ENCODE results near the gene XAGE3. TPM values are rescaled to one million over a fixed set of nuclear protein-coding genes. Genes with fewer than 3 reads are reported as not detected.
"Not testable (repeated sequence)": the region's sequence is repeated elsewhere in the genome, so short reads cannot be mapped to it uniquely, and the experiment has no call there.

The XAGE3 gene
- total RNA-seq, 1 experiment from 2014 or later, result not detected

DNA sequence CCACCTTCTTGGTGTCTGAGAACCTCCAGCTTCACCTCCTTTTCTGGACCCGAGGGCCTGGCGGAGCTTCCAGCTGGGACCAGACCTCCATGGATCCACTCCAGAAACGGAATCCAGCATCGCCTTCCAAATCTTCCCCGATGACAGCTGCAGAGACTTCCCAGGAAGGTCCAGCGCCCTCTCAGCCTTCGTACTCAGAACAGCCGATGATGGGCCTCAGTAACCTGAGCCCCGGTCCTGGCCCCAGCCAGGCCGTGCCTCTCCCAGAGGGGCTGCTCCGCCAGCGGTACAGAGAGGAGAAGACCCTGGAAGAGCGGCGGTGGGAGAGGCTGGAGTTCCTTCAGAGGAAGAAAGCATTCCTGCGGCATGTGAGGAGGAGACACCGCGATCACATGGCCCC, 39.3 kb upstream of the XAGE3 start:
- H3K4me3 ChIP-seq (ENCODE audit: low read length); H3K36me3 ChIP-seq (ENCODE audit: low read depth, low read length); H3K9me3 ChIP-seq (ENCODE audit: low read length); H4K20me1 ChIP-seq (ENCODE audit: low read length); ATAC-seq; DNase-seq; H3K4me2 ChIP-seq (ENCODE audit: low read length); BruUV-seq (replicated peaks); H3F3A ChIP-seq (ENCODE audit: low read length, unreplicated experiment); H3K4me1 ChIP-seq (ENCODE audit: insufficient read depth, low read length); CTCF ChIA-PET; intact Hi-C loops (cut with micrococcal nuclease); H3K27me3 ChIP-seq (ENCODE audit: low read length); H3K9me2 ChIP-seq (replicated peaks; ENCODE audit: low read length); H3K9ac ChIP-seq (ENCODE audit: low read length); H3K27ac ChIP-seq (ENCODE audit: low read length); H3K79me2 ChIP-seq (ENCODE audit: low read length); H2AFZ ChIP-seq (ENCODE audit: low read length); POLR2A ChIA-PET (ENCODE audit: unreplicated experiment): not testable (repeated sequence)

DNA sequence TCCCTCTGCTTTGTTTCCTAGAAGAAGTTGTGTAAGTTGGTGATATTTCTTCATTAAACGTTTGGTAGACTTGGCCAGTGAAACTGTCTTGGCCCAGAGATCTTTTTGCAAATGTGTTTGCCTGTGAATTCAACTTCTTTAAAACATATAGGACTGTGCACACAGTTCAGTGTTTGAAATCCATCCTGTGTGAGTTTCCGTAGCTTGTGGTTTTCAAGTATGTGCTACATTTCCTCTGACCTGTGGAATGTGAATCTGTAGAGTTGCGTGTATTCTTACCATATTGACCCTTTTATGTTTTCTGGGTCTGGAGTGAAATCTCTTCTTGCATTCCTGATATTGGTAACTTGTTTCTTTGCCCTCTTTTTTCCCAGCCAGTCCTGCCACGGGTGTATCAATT, 38.2 kb upstream of the XAGE3 start:
- H3K27ac ChIP-seq (ENCODE audit: low read length); DNase-seq; ATAC-seq; H3K4me3 ChIP-seq (ENCODE audit: low read length); H3K9ac ChIP-seq (ENCODE audit: low read length); intact Hi-C loops (cut with micrococcal nuclease); H3K27me3 ChIP-seq (ENCODE audit: low read length); H3K4me2 ChIP-seq (ENCODE audit: low read length); H4K20me1 ChIP-seq (ENCODE audit: low read length); BruUV-seq (replicated peaks); H3K79me2 ChIP-seq (ENCODE audit: low read length); H2AFZ ChIP-seq (ENCODE audit: low read length); CTCF ChIA-PET; H3K9me2 ChIP-seq (replicated peaks; ENCODE audit: low read length); POLR2A ChIA-PET (ENCODE audit: unreplicated experiment); H3K4me1 ChIP-seq (ENCODE audit: insufficient read depth, low read length); H3K36me3 ChIP-seq (ENCODE audit: low read depth, low read length); H3F3A ChIP-seq (ENCODE audit: low read length, unreplicated experiment); H3K9me3 ChIP-seq (ENCODE audit: low read length): not testable (repeated sequence)

DNA sequence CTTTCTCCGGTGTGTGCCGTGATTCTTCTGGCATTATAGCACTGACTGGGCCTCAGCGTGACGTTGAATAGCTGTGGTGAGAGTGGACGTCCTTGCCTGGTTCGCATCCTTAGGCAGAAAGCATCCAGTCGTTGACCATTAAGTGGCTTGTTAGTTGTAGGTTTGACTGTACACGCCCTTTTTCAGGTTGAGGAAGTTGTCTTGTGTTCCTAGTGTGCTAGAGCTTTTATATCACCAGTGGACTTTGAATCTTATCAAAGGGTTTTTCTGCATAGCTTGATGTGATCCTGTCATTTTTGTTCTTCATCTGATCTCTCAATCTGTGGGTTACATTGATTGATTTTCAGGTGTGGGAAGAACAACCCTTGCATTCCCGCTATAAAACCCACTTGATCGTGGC, 37.6 kb upstream of the XAGE3 start:
- H3K36me3 ChIP-seq (ENCODE audit: low read depth, low read length); H3F3A ChIP-seq (ENCODE audit: low read length, unreplicated experiment); H3K4me2 ChIP-seq (ENCODE audit: low read length); H3K4me1 ChIP-seq (ENCODE audit: insufficient read depth, low read length); intact Hi-C loops (cut with micrococcal nuclease); H3K79me2 ChIP-seq (ENCODE audit: low read length); ATAC-seq; CTCF ChIA-PET; POLR2A ChIA-PET (ENCODE audit: unreplicated experiment); BruUV-seq (replicated peaks); H2AFZ ChIP-seq (ENCODE audit: low read length); DNase-seq; H3K9me2 ChIP-seq (replicated peaks; ENCODE audit: low read length); H3K9ac ChIP-seq (ENCODE audit: low read length); H3K4me3 ChIP-seq (ENCODE audit: low read length); H3K27me3 ChIP-seq (ENCODE audit: low read length); H4K20me1 ChIP-seq (ENCODE audit: low read length); H3K27ac ChIP-seq (ENCODE audit: low read length); H3K9me3 ChIP-seq (ENCODE audit: low read length): not testable (repeated sequence)

DNA sequence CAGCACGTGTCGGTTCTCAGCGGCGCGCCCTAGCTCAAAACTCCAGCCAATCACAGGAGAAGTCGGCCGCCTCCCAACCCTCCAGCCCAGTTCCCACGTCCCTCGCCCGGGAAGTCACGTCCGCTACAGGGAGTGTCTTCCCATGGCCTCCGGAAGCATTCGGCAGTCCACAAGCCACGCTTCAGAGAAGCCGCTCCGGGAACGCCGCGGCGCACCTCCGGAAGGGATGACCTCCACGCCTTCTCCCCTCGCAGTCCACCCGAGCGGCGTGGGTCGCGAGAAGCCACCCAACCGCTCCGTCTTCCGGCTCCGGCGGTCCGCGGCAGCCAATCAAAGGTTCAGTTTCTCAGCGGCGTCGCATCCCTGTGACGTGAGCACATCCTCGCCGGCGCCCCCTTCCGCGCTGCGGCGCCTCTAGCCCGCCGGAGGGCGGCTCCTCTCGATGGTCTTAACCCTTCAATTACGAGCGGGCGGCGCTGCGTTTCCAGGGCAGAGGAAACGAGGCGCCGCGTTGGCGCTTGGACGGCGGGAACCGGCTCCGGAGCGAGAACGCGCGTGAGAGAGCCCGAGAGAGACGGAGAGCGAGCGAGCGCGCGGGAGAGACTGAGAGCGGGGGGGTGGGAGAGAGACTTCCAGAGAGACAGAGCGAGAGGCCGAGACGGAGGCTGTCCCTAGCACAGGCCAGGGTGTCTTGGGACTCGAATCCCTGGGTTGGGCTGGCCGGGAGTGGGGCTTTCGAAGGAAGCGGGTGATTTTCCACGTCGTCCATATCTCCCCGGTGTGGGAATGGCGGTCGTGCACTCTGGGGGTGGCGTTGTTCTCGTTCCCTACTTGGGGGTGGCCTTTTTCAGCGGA, 29.2 kb upstream of the XAGE3 start, which contains the start of gene FAM156B:
Gene FAM156B, plus strand, starts transcription at position 476 of the 855 bp plus-strand sequence. CDS start 9,896 bp downstream, outside the sequence.
- POLR2A ChIA-PET (ENCODE audit: unreplicated experiment); H3K4me1 ChIP-seq (ENCODE audit: insufficient read depth, low read length); H3K4me2 ChIP-seq (ENCODE audit: low read length); H3K9me2 ChIP-seq (replicated peaks; ENCODE audit: low read length); DNase-seq; H3K9me3 ChIP-seq (ENCODE audit: low read length); H3K27me3 ChIP-seq (ENCODE audit: low read length); H3K36me3 ChIP-seq (ENCODE audit: low read depth, low read length); H3K27ac ChIP-seq (ENCODE audit: low read length); CTCF ChIA-PET; H3F3A ChIP-seq (ENCODE audit: low read length, unreplicated experiment); H4K20me1 ChIP-seq (ENCODE audit: low read length); H3K9ac ChIP-seq (ENCODE audit: low read length); H3K79me2 ChIP-seq (ENCODE audit: low read length); H2AFZ ChIP-seq (ENCODE audit: low read length); intact Hi-C loops (cut with micrococcal nuclease); H3K4me3 ChIP-seq (ENCODE audit: low read length): not testable (repeated sequence)
- ATAC-seq, result peak; percentile 83
- TSS peak; percentile 58 for BruUV-seq (replicated peaks)

DNA sequence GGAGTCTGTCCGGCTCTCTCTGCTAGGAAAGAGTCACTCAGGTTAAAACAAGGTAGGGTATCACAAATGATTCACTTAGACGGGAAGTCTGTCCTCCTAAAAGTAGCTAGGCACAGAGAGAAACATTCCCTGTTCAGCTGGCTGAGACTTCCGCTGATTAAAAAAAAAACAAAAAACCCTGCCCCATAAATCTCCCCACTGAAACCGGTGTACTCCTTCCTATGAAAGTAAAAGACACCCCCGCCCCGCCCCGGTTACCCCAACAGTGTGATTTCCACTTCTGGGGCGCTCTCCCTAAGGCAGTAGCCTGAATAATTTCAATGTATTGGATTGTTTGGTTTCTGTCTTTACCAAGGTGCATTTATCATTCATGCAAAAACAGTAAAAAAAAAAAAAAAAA, 28.6 kb upstream of the XAGE3 start:
- H3K36me3 ChIP-seq (ENCODE audit: low read depth, low read length); H2AFZ ChIP-seq (ENCODE audit: low read length); H3K79me2 ChIP-seq (ENCODE audit: low read length); DNase-seq; ATAC-seq; CTCF ChIA-PET; BruUV-seq (replicated peaks); H3F3A ChIP-seq (ENCODE audit: low read length, unreplicated experiment); H3K4me1 ChIP-seq (ENCODE audit: insufficient read depth, low read length); H3K9me3 ChIP-seq (ENCODE audit: low read length); intact Hi-C loops (cut with micrococcal nuclease); H3K4me3 ChIP-seq (ENCODE audit: low read length); POLR2A ChIA-PET (ENCODE audit: unreplicated experiment); H3K27me3 ChIP-seq (ENCODE audit: low read length); H3K9me2 ChIP-seq (replicated peaks; ENCODE audit: low read length); H4K20me1 ChIP-seq (ENCODE audit: low read length); H3K9ac ChIP-seq (ENCODE audit: low read length); H3K4me2 ChIP-seq (ENCODE audit: low read length); H3K27ac ChIP-seq (ENCODE audit: low read length): not testable (repeated sequence)

DNA sequence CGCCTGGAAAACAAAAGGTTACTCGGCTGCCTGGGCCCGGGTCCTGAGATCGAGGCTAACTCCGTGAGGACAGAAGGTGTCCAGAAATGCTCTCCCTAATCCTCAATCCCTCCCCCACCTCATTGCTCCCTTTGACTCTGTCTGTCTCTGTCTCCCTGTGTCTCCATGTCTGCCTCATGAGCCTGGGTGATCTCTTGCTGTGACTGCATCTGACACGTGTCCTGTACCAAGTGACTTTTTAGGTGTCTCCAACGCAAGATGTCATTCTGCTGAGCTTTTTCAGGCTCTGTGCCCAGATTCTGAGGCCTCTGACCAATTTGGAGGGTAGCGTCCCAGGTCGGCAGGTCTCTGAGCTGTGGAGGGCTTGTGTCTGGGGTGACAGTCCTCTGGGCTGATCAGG, 20.2 kb upstream of the XAGE3 start:
- H4K20me1 ChIP-seq (ENCODE audit: low read length); intact Hi-C loops (cut with micrococcal nuclease); H3K79me2 ChIP-seq (ENCODE audit: low read length); BruUV-seq (replicated peaks); H3F3A ChIP-seq (ENCODE audit: low read length, unreplicated experiment); H3K27me3 ChIP-seq (ENCODE audit: low read length); H3K4me1 ChIP-seq (ENCODE audit: insufficient read depth, low read length); H3K4me3 ChIP-seq (ENCODE audit: low read length); H3K9me3 ChIP-seq (ENCODE audit: low read length); H3K9ac ChIP-seq (ENCODE audit: low read length); CTCF ChIA-PET; ATAC-seq; POLR2A ChIA-PET (ENCODE audit: unreplicated experiment); H2AFZ ChIP-seq (ENCODE audit: low read length); H3K4me2 ChIP-seq (ENCODE audit: low read length); H3K9me2 ChIP-seq (replicated peaks; ENCODE audit: low read length); H3K27ac ChIP-seq (ENCODE audit: low read length); DNase-seq; H3K36me3 ChIP-seq (ENCODE audit: low read depth, low read length): not testable (repeated sequence)

DNA sequence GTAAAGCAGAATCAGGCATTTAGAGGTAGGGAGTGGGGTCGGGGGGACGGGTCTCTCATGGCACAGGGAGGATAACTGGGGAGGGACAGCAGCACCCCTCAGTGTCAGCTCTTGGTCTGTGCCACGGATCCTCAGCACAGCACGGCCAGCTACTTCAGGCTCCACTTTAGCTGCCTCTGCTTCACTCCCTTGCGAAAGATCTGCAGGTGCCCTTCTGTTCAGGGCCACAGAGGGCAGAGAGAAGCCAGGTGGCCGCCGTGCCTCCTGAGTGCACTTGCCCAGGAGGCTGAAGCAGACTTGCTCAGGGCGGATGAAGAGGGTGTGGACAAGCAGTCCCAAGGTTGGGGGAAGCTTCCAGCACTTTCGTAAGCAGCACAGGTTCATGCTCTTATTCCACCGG, 19.6 kb upstream of the XAGE3 start:
- H3K79me2 ChIP-seq (ENCODE audit: low read length); H3K9me3 ChIP-seq (ENCODE audit: low read length); H3F3A ChIP-seq (ENCODE audit: low read length, unreplicated experiment); H3K4me2 ChIP-seq (ENCODE audit: low read length); H3K27ac ChIP-seq (ENCODE audit: low read length); H3K36me3 ChIP-seq (ENCODE audit: low read depth, low read length); H4K20me1 ChIP-seq (ENCODE audit: low read length); H3K27me3 ChIP-seq (ENCODE audit: low read length); BruUV-seq (replicated peaks); CTCF ChIA-PET; H3K9ac ChIP-seq (ENCODE audit: low read length); ATAC-seq; POLR2A ChIA-PET (ENCODE audit: unreplicated experiment); H2AFZ ChIP-seq (ENCODE audit: low read length); H3K4me3 ChIP-seq (ENCODE audit: low read length); H3K9me2 ChIP-seq (replicated peaks; ENCODE audit: low read length); DNase-seq; intact Hi-C loops (cut with micrococcal nuclease); H3K4me1 ChIP-seq (ENCODE audit: insufficient read depth, low read length): not testable (repeated sequence)
